Dermis microvascular lymphatic vessel endothelial cell (primary cell): ENCODE results near the gene TRPC4AP. TPM values are rescaled to one million over a fixed set of nuclear protein-coding genes. Genes with fewer than 3 reads are reported as not detected.

Experiments
- DNase-seq, 2 donors: peaks; one replicate each; pipeline versions ENCODE4 v3.0.0 to v3.0.0-alpha.2; 2010; ENCODE audit warnings: low read depth in 2 of 2
- total RNA-seq: library from RNA; depleted of rRNA; stranded (reverse); fragments of >200 nt; gene quantifications from 2 replicates; pipeline ENCODE4 v1.2.1, GENCODE V29; 2014

Gene TRPC4AP
- total RNA-seq, 1 donor from 2014 or later = 68.9 TPM

GRCh38 chr20:35060168-35060567 lies 32.4 kb downstream of the TRPC4AP start:
- DNase-seq = no peak

GRCh38 chr20:35059612-35060011 lies 33.0 kb downstream of the TRPC4AP start:
- DNase-seq = no peak

GRCh38 chr20:35059110-35059509 lies 33.5 kb downstream of the TRPC4AP start:
- DNase-seq = no peak

- DNase-seq = peak; percentile 18 to 21
Measured at GRCh38 chr20:35055445-35056276, 36.9 kb downstream of the TRPC4AP start.

GRCh38 chr20:35054814-35055213 lies 37.8 kb downstream of the TRPC4AP start:
- DNase-seq = no peak

GRCh38 chr20:35052616-35053015 lies 40.0 kb downstream of the TRPC4AP start:
- DNase-seq = peak; percentile 76 to 89

- DNase-seq = peak in 1 of 2 donors; percentile 53
Measured at GRCh38 chr20:35049776-35050352, 42.7 kb downstream of the TRPC4AP start.

GRCh38 chr20:35048739-35049138 lies 43.9 kb downstream of the TRPC4AP start:
- no peak for DNase-seq

- no peak for DNase-seq
Measured at GRCh38 chr20:35042268-35042667, 50.3 kb downstream of the TRPC4AP start.

GRCh38 chr20:35040646-35041045 lies 52.0 kb downstream of the TRPC4AP start:
- DNase-seq = no peak

- DNase-seq = no peak
Measured at GRCh38 chr20:35039846-35040489, 52.6 kb downstream of the TRPC4AP start.

GRCh38 chr20:35039146-35039545 lies 53.5 kb downstream of the TRPC4AP start:
- no peak for DNase-seq

GRCh38 chr20:35034145-35034544 lies 58.5 kb downstream of the TRPC4AP start:
- no peak for DNase-seq

- DNase-seq = no peak
Measured at GRCh38 chr20:35030136-35030535, 62.5 kb downstream of the TRPC4AP start.

GRCh38 chr20:35027301-35027700 lies 65.3 kb downstream of the TRPC4AP start:
- DNase-seq = no peak

- no peak for DNase-seq
Measured at GRCh38 chr20:35025116-35025515, 67.5 kb downstream of the TRPC4AP start.

GRCh38 chr20:35023624-35024023 lies 69.0 kb downstream of the TRPC4AP start:
- DNase-seq = no peak

- no peak for DNase-seq
Measured at GRCh38 chr20:35021831-35022230, 70.8 kb downstream of the TRPC4AP start.

GRCh38 chr20:35021063-35021462 lies 71.5 kb downstream of the TRPC4AP start:
- peak in 1 of 2 donors; percentile 85 for DNase-seq

GRCh38 chr20:35020108-35020928 lies 72.3 kb downstream of the TRPC4AP start:
- DNase-seq = no peak

GRCh38 chr20:35018590-35019371 lies 73.8 kb downstream of the TRPC4AP start:
- no peak for DNase-seq
